H1 (cell line): ENCODE measurements around the gene PNPLA8. TPM values are rescaled to one million over a fixed set of nuclear protein-coding genes. Genes with fewer than 3 reads are reported as not detected.

Source experiments
- CTCF ChIA-PET: fragments of 300-600 bp; sonication (Branson Sonifier 250); formaldehyde crosslinking; loops from one replicate; lab custom pipeline; 2021; ENCODE audit not compliant: partially characterized antibody; lab: Charles Lee
- POLR2A ChIA-PET: fragments of 300-600 bp; sonication (Branson Sonifier 250); formaldehyde crosslinking; loops from one replicate; lab custom pipeline; 2021; ENCODE audit warnings: inconsistent platforms; ENCODE audit not compliant: partially characterized antibody; lab: Charles Lee
- DNase-seq, 2 experiments: peaks; one replicate each; pipeline versions ENCODE4 v3.0.0 to v3.0.0-alpha.2; 2010 to 2022; ENCODE audit warnings: low spot score in 2 of 2, low read depth in 1 of 2, mixed read lengths in 1 of 2
- FAIRE-seq: peaks from 2 replicates; lab custom pipeline; 2011; peaks lifted over from hg19 to GRCh38; lab: Jason Lieb, UNC
- H2AFZ ChIP-seq: 2 replicates; pipeline ENCODE4 v1.8.1; 2012; ENCODE audit warnings: low read length, inconsistent platforms
- H2AK5ac ChIP-seq: 2 replicates; pipeline ENCODE4 v1.6.1; 2013; ENCODE audit warnings: low read depth, low read length
- H2BK120ac ChIP-seq: replicated peaks from 2 replicates; pipeline ENCODE3; 2013; ENCODE audit warnings: low read depth, low read length, inconsistent platforms
- H2BK12ac ChIP-seq: 2 replicates; pipeline ENCODE4 v1.6.1; 2013; ENCODE audit warnings: low read depth, low read length
- H2BK15ac ChIP-seq: 2 replicates; pipeline ENCODE4 v1.6.1; 2013; ENCODE audit warnings: low read length
- H2BK20ac ChIP-seq: 2 replicates; pipeline ENCODE4 v1.6.1; 2013; ENCODE audit warnings: low read length
- H2BK5ac ChIP-seq: 2 replicates; pipeline ENCODE4 v1.6.1; 2013; ENCODE audit warnings: low read depth, low read length
- H3K14ac ChIP-seq: 2 replicates; pipeline ENCODE4 v1.6.1; 2013; ENCODE audit warnings: inconsistent platforms; ENCODE audit not compliant: insufficient read length
- H3K18ac ChIP-seq: 2 replicates; pipeline ENCODE4 v1.6.1; 2013; ENCODE audit warnings: low read length; ENCODE audit errors: extremely low read depth
- H3K23ac ChIP-seq: 2 replicates; pipeline ENCODE4 v1.6.1; 2013; ENCODE audit warnings: inconsistent platforms; ENCODE audit not compliant: insufficient read length
- H3K23me2 ChIP-seq: 2 replicates; pipeline ENCODE4 v1.6.1; 2013; ENCODE audit warnings: low read depth, low read length
- H3K27ac ChIP-seq: 2 replicates; pipeline ENCODE4 v1.6.1; 2011; ENCODE audit warnings: low read depth, low read length, inconsistent platforms
- H3K27me3 ChIP-seq, 4 experiments: replicated peaks in 1 of 4; 1 replicate in 1 of 4; 2 replicates in 3 of 4; pipeline versions ENCODE4 v1.6.1 to v1.8.1; 2011 to 2013; ENCODE audit warnings: low read length in 3 of 4, mild to moderate bottlenecking in 3 of 4, inconsistent platforms in 2 of 4, mixed read lengths in 2 of 4, moderate library complexity in 1 of 4; ENCODE audit not compliant: control insufficient read depth in 3 of 4, insufficient read depth in 3 of 4; ENCODE audit errors: extremely low read depth in 1 of 4
- H3K36me3 ChIP-seq, 4 experiments: 2 replicates each; pipeline versions ENCODE4 v1.6.1 to v1.8.1; 2011 to 2013; ENCODE audit warnings: mild to moderate bottlenecking in 4 of 4, low read length in 3 of 4, moderate library complexity in 2 of 4, control low read depth in 1 of 4, inconsistent platforms in 1 of 4; ENCODE audit not compliant: insufficient read depth in 4 of 4, control insufficient read depth in 2 of 4
- H3K4ac ChIP-seq: replicated peaks from 2 replicates; pipeline ENCODE3; 2013; ENCODE audit warnings: low read length, low read depth, mixed read lengths, inconsistent platforms; ENCODE audit not compliant: insufficient read length
- H3K4me1 ChIP-seq, 4 experiments: replicated peaks in 1 of 4; 1 replicate in 1 of 4; 2 replicates in 3 of 4; pipeline versions ENCODE4 v1.6.1 to v1.8.1; 2011 to 2013; ENCODE audit warnings: low read length in 3 of 4, inconsistent platforms in 2 of 4, mixed read lengths in 1 of 4; ENCODE audit not compliant: insufficient read depth in 4 of 4, control insufficient read depth in 3 of 4
- H3K4me2 ChIP-seq, 2 experiments: 2 replicates each; pipeline versions ENCODE4 v1.6.1 to v1.8.1; 2011 to 2013; ENCODE audit warnings: low read depth in 2 of 2, low read length in 2 of 2, control low read depth in 1 of 2, inconsistent platforms in 1 of 2, mild to moderate bottlenecking in 1 of 2; ENCODE audit not compliant: insufficient read depth in 1 of 2
- H3K4me3 ChIP-seq, 4 experiments: fragments of 200-600, 300-600 bp in 1 of 4; sonication (generic), shearing (Covaris generic), sonication (Bioruptor Twin) in 1 of 4; 2 replicates each; pipeline versions ENCODE4 v1.5.1 to v1.8.1; 2011 to 2016; ENCODE audit warnings: low read length in 4 of 4, low read depth in 3 of 4, control low read depth in 2 of 4, inconsistent platforms in 2 of 4, mild to moderate bottlenecking in 2 of 4, mixed read lengths in 1 of 4, moderate library complexity in 1 of 4; ENCODE audit not compliant: insufficient read depth in 2 of 4; ENCODE audit errors: extremely low read depth in 1 of 4
- H3K56ac ChIP-seq: replicated peaks from 2 replicates; pipeline ENCODE3; 2013; ENCODE audit warnings: low read depth, mild to moderate bottlenecking, mixed read lengths, low read length, inconsistent platforms; ENCODE audit not compliant: insufficient read length
- H3K79me1 ChIP-seq: 2 replicates; pipeline ENCODE4 v1.6.1; 2013; ENCODE audit warnings: low read depth, low read length, control low read depth
- H3K79me2 ChIP-seq, 2 experiments: 2 replicates each; pipeline versions ENCODE4 v1.6.1 to v1.8.1; 2012 to 2013; ENCODE audit warnings: low read length in 2 of 2, mild to moderate bottlenecking in 2 of 2, inconsistent platforms in 1 of 2; ENCODE audit not compliant: insufficient read depth in 2 of 2, control insufficient read depth in 1 of 2
- H3K9ac ChIP-seq, 4 experiments: replicated peaks in 1 of 4; 1 replicate in 1 of 4; 2 replicates in 3 of 4; pipeline versions ENCODE4 v1.6.1 to v1.8.1; 2011 to 2013; ENCODE audit warnings: low read depth in 3 of 4, low read length in 3 of 4, control low read depth in 2 of 4, mild to moderate bottlenecking in 2 of 4, moderate library complexity in 2 of 4, inconsistent platforms in 1 of 4; ENCODE audit errors: extremely low read depth in 1 of 4
- H3K9me3 ChIP-seq, 2 experiments: 2 replicates each; pipeline versions ENCODE4 v1.6.1 to v1.8.1; 2012 to 2013; ENCODE audit warnings: mild to moderate bottlenecking in 2 of 2, moderate library complexity in 2 of 2, control low read depth in 1 of 2, inconsistent platforms in 1 of 2, low read depth in 1 of 2, low read length in 1 of 2, mixed read lengths in 1 of 2; ENCODE audit not compliant: insufficient read depth in 2 of 2
- H4K20me1 ChIP-seq, 2 experiments: replicated peaks in 1 of 2; 2 replicates each; pipeline versions ENCODE3 to v1.8.1; 2011 to 2013; ENCODE audit warnings: inconsistent platforms in 2 of 2, low read length in 2 of 2, mild to moderate bottlenecking in 1 of 2; ENCODE audit not compliant: insufficient read depth in 2 of 2, control insufficient read depth in 1 of 2
- H4K5ac ChIP-seq: 2 replicates; pipeline ENCODE4 v1.6.1; 2013; ENCODE audit warnings: low read length, low read depth, mixed read lengths, inconsistent platforms; ENCODE audit not compliant: insufficient read length
- H4K8ac ChIP-seq: 2 replicates; pipeline ENCODE4 v1.8.0; 2013; ENCODE audit warnings: mild to moderate bottlenecking, moderate library complexity, low read length, inconsistent platforms; ENCODE audit not compliant: insufficient read depth; ENCODE audit errors: extremely low read depth
- H4K91ac ChIP-seq: replicated peaks from 2 replicates; pipeline ENCODE3; 2013; ENCODE audit warnings: low read length, mixed read lengths, inconsistent platforms; ENCODE audit not compliant: insufficient read length
- ATF2 ChIP-seq: IDR thresholded peaks from 2 replicates; pipeline ENCODE4 v1.6.1; 2012; ENCODE audit warnings: low read length, inconsistent platforms
- CREB1 ChIP-seq: IDR thresholded peaks from 2 replicates; pipeline ENCODE4 v1.6.1; 2012; ENCODE audit warnings: inconsistent platforms
- HDAC6 ChIP-seq: IDR thresholded peaks from one replicate; pipeline ENCODE4 v1.7.1; 2012; ENCODE audit warnings: low read depth, mild to moderate bottlenecking, inconsistent platforms, low read length, moderate library complexity
- KDM4A ChIP-seq: IDR thresholded peaks from one replicate; pipeline ENCODE4 v1.7.1; 2012; ENCODE audit warnings: low read depth, mild to moderate bottlenecking, moderate library complexity, low read length, inconsistent platforms; ENCODE audit not compliant: severe bottlenecking
- TBP ChIP-seq: IDR thresholded peaks from 2 replicates; pipeline ENCODE4 v1.6.1; 2011; ENCODE audit warnings: low read depth, low read length, improper control_type of control experiment
- TCF12 ChIP-seq: IDR thresholded peaks from 2 replicates; pipeline ENCODE4 v1.6.1; 2011; ENCODE audit warnings: low read depth, mild to moderate bottlenecking, low read length
- WGBS, 2 experiments: shearing (Covaris generic) in 1 of 2; methylation state at CpG; one replicate each; pipeline versions ENCODE4 v1.1.6 to v1.1.7; 2013 to 2015; ENCODE audit warnings: low lambda C conversion rate in 2 of 2, mixed read lengths in 2 of 2, inconsistent platforms in 1 of 2, low coverage in 1 of 2, missing lambda C conversion rate in 1 of 2; ENCODE audit not compliant: insufficient replicate concordance in 2 of 2, insufficient coverage in 1 of 2, insufficient read length in 1 of 2; ENCODE audit errors: extremely low coverage in 1 of 2, missing lambda C conversion rate in 1 of 2; 5-methylcytosine and 5-hydroxymethylcytosine counted together
- polyA plus RNA-seq, 7 experiments: library from polyadenylated mRNA; depleted of rRNA in 3 of 7; stranded (reverse) in 5 of 7; unstranded in 2 of 7; fragments of >200 nt in 5 of 7; fragments of 200-250 nt in 2 of 7; gene quantifications; 1 replicate in 5 of 7; 2 replicates in 1 of 7; 4 replicates in 1 of 7; pipeline versions ENCODE4 v1.2.1 to v1.2.3, GENCODE V29; 2011 to 2013; ENCODE audit warnings: missing spikeins in 2 of 7, mixed read lengths in 2 of 7
- total RNA-seq: library from RNA; stranded (reverse); fragmentation: NEBNext Ultra II Directional; extraction: Animal tissue kit (Norgen Biotek cat#: 25700); gene quantifications from 2 replicates; pipeline ENCODE4 v1.2.1, GENCODE V29; 2021

Gene PNPLA8
- total and polyA plus RNA-seq, 2 of the 8 experiments (the other 6 are each of a cell fraction or from before 2014, with no cell fraction given) = 3.8 to 11.2 TPM

- H3K36me3 ChIP-seq = peaks cover 0 to 22% (median 7%) of the 10 kb centered on the region in 4 experiments; a peak in 3 of 8 replicates
- H2BK15ac ChIP-seq = no peak overlapping the region
- H3K14ac ChIP-seq = no peak overlapping the region
- no peak overlapping the region for H3K23ac ChIP-seq
- H2BK5ac ChIP-seq = no peak overlapping the region
- no peak overlapping the region for H3K27ac ChIP-seq
- CTCF ChIA-PET = no interaction called here
- FAIRE-seq = no peak
- WGBS, 2 experiments = 82% methylated on average over 2 of the region's 2 CpGs; no CpG with 5 or more reads in 1 of the 2 experiments
- no peak overlapping the region for H3K9ac ChIP-seq
- peaks cover 0 to 4% (median 1%) of the 10 kb centered on the region in 4 experiments; a peak in 1 of 7 replicates for H3K4me1 ChIP-seq
- no peak overlapping the region for H2BK20ac ChIP-seq
- no peak overlapping the region for H2BK12ac ChIP-seq
- H3K9me3 ChIP-seq = no peaks in the 10 kb centered on the region
- peaks cover 4 to 56% of the 10 kb centered on the region in 2 experiments; a peak in 3 of 4 replicates for H3K79me2 ChIP-seq
- H3K23me2 ChIP-seq = peaks cover 4% of the 10 kb centered on the region; the same call in 1 of the 2 replicates
- H2AFZ ChIP-seq = no peak overlapping the region
- no peaks in the 10 kb centered on the region for H3K27me3 ChIP-seq
- H3K56ac ChIP-seq = no peak overlapping the region
- H4K5ac ChIP-seq = no peak overlapping the region
- peaks cover 3% of the 10 kb centered on the region; the same call in 1 of the 2 replicates for H3K79me1 ChIP-seq
- H4K91ac ChIP-seq = no peak overlapping the region
- H3K4me2 ChIP-seq = no peak overlapping the region
- TF ChIP-seq HDAC6 (no peak), CREB1 (no peak), KDM4A (no peak), TBP (no peak), TCF12 (no peak), ATF2 (no peak)
- TF ChIP-seq, all 59 proteins: peak for 0
- H3K18ac ChIP-seq = no peak overlapping the region
- H2AK5ac ChIP-seq = no peak overlapping the region
- no peak overlapping the region for H3K4ac ChIP-seq
- no peak overlapping the region for H3K4me3 ChIP-seq
- POLR2A ChIA-PET = no interaction called here
- no peak for DNase-seq
- H4K20me1 ChIP-seq = no peaks in the 10 kb centered on the region
- H2BK120ac ChIP-seq = no peak overlapping the region
- no peak overlapping the region for H4K8ac ChIP-seq
Measured at GRCh38 chr7:108572480-108572879, 46.5 kb upstream of the PNPLA8 start.
